ENCODE results near the gene TLE1. TPM values are rescaled to one million over a fixed set of nuclear protein-coding genes. Genes with fewer than 3 reads are reported as not detected.

TLE1 gene
- total RNA-seq, 8 experiments from 2014 or later: 0.52 to 105 (median 43.0) TPM

DNA sequence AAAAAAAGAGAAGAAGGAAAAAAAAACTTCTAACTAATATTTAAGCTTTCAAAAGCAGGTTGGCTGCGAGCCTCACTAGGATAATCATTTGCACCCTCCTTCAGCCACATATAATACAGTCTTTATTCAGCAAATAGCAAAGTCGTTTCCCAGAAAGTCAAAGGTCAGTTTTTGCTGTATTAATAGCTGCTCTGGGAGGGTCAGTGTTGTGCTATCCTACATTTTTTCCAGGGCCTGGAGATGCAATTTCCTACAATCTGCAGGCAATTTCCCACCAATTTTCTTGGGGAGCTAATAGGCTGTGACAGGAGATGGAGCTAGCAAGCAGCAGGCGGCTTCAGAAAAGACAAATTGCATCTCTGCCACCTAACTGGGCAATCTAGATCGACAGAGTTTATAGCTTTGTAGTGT lies 136.8 kb downstream of the TLE1 start:
- Histone ChIP-seq H3K4me1 (replicated peaks in 1 of 2) (peaks cover 15 to 37% of the 10 kb centered on the region in 2 donors), H3K27ac (no peak overlapping the region), H3K4me3 (no peak overlapping the region)
- in situ Hi-C loops (cut with MboI; ENCODE audit: low pct_unique_long_range_greater_than_20kb in 2 of 9, low sequenced_read_pairs in 9 of 9, unreplicated experiment in 9 of 9): no loop called here
- 11 to 67% (median 28%) methylated on average over 1 to 4 of the region's 4 CpGs; no CpG with 5 or more reads in 2 of the 10 experiments for WGBS, 10 experiments
- ATAC-seq (replicated peaks in 6 of 8): peak in 5 of 8 experiments; percentile 47 to 86 (median 83)

DNA sequence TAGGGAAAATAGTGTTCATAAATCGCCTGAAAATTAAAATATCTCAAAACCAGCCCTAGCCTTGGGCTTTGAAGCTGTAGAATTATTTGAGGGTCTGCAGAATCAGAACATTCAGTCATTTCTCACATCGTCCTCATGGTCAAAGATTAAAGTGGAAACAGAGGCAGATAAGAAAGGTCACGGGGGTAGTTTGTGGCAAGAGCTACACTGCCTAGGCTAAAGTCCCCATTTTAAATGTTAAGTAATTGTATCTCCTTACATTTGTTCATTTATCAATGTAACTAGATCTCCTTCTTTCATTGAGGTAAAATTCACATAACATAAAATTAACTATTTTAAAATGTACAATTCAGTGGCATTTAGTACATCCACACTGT lies 139.2 kb downstream of the TLE1 start:
- Histone ChIP-seq H3K4me3 (no peak overlapping the region), H3K27ac (no peak overlapping the region), H3K4me1 (replicated peaks in 1 of 2) (peaks cover 23 to 37% of the 10 kb centered on the region in 2 donors)
- 18 to 86% (median 57%) methylated on average over 1 to 3 of the region's 3 CpGs; no CpG with 5 or more reads in 1 of the 10 experiments for WGBS, 10 experiments
- in situ Hi-C loops (cut with MboI; ENCODE audit: low pct_unique_long_range_greater_than_20kb in 2 of 9, low sequenced_read_pairs in 9 of 9, unreplicated experiment in 9 of 9): no loop called here
- ATAC-seq (replicated peaks in 6 of 8): no peak

GRCh38 chr9:81549500-81550206 lies 139.7 kb downstream of the TLE1 start:
- H3K4me1 ChIP-seq (replicated peaks in 1 of 2): peaks cover 23 to 37% of the 10 kb centered on the region in 2 donors
- ATAC-seq (replicated peaks in 6 of 8): no peak
- in situ Hi-C loops (cut with MboI; ENCODE audit: low pct_unique_long_range_greater_than_20kb in 2 of 9, low sequenced_read_pairs in 9 of 9, unreplicated experiment in 9 of 9): loop anchor here in 1 of 9 experiments (25.0 kb wide), 1 partner anchor 113 kb away; no protein-coding TSS in a partner anchor
- H3K4me3 ChIP-seq: no peak overlapping the region
- WGBS, 10 experiments: 44 to 84% (median 66%) methylated on average over 1 to 6 of the region's 6 CpGs
- H3K27ac ChIP-seq: no peak overlapping the region

- no peak for ATAC-seq (replicated peaks in 6 of 8)
- Histone ChIP-seq H3K27ac (no peak overlapping the region), H3K4me1 (replicated peaks in 1 of 2) (peaks cover 23 to 37% of the 10 kb centered on the region in 2 donors), H3K4me3 (no peak overlapping the region)
- WGBS, 10 experiments: 51 to 100% (median 92%) methylated on average over 1 to 2 of the region's 2 CpGs; no CpG with 5 or more reads in 1 of the 10 experiments
- in situ Hi-C loops (cut with MboI; ENCODE audit: low pct_unique_long_range_greater_than_20kb in 2 of 9, low sequenced_read_pairs in 9 of 9, unreplicated experiment in 9 of 9): loop anchor here in 1 of 9 experiments (25.0 kb wide), 1 partner anchor 113 kb away; no protein-coding TSS in a partner anchor
These were observed 140.4 kb downstream of the TLE1 start for GRCh38 chr9:81548911-81549310.

DNA sequence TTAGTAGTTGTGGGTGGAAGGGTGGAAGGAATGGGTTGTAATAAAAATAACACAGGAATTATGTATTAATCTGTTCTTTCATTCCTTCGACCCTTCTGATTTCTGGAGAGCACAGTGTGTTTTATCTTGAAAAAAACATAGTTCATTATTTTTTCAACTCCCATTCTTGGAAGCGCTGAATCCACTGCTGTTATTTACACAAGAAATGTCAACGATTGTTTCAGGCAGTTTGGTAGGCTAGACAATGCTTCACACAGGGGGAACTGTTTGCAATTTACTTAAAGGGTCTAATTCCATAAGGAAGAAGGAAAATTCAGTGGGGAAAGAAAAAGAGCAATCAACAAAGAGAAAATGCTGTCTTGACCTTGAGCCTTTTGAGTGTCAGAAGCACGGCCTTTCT lies 142.9 kb downstream of the TLE1 start:
- peaks cover 12 to 18% of the 10 kb centered on the region in 2 donors for H3K4me1 ChIP-seq (replicated peaks in 1 of 2)
- WGBS, 10 experiments: 26 to 79% (median 44%) methylated on average over 2 to 4 of the region's 4 CpGs
- peak in 1 of 8 experiments; percentile 24 for ATAC-seq (replicated peaks in 6 of 8)
- H3K27ac ChIP-seq: no peak overlapping the region
- H3K4me3 ChIP-seq: no peak overlapping the region
- in situ Hi-C loops (cut with MboI; ENCODE audit: low pct_unique_long_range_greater_than_20kb in 2 of 9, low sequenced_read_pairs in 9 of 9, unreplicated experiment in 9 of 9): loop anchor here in 1 of 9 experiments (25.0 kb wide), 1 partner anchor 116 kb away; no protein-coding TSS in a partner anchor

DNA sequence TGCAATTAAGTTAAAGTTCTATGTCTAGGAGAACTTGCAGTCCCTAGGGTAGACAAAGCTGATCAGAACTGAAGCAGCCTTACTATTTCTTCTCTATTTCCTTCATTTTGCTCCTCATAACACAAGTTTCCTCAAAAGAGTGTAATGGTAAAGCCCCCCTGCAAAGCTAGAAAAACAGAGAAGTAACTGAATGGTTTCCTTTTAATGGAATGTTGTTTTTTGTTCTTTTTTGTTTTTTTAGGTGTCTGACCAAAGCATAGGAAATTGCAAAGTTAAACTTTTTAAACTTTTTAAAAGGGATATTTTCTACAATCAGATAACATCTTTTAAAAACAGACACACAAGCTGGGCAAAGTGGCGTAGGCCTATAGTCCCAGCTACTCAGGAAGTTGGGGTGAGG lies 145.7 kb downstream of the TLE1 start:
- WGBS, 10 experiments: 78 to 100% (median 100%) methylated on average over 1 of the region's 1 CpG; no CpG with 5 or more reads in 3 of the 10 experiments
- Histone ChIP-seq H3K27ac (no peak overlapping the region), H3K4me3 (no peak overlapping the region), H3K4me1 (replicated peaks in 1 of 2) (peaks cover 17% of the 10 kb centered on the region in 2 donors)
- ATAC-seq (replicated peaks in 6 of 8): no peak
- in situ Hi-C loops (cut with MboI; ENCODE audit: low pct_unique_long_range_greater_than_20kb in 2 of 9, low sequenced_read_pairs in 9 of 9, unreplicated experiment in 9 of 9): loop anchor here in 1 of 9 experiments (25.0 kb wide), 1 partner anchor 119 kb away; no protein-coding TSS in a partner anchor

GRCh38 chr9:81542118-81542889 lies 147.0 kb downstream of the TLE1 start:
- 55 to 100% (median 82%) methylated on average over 3 to 6 of the region's 6 CpGs for WGBS, 10 experiments
- peaks cover 21 to 23% of the 10 kb centered on the region in 2 donors for H3K4me1 ChIP-seq (replicated peaks in 1 of 2)
- in situ Hi-C loops (cut with MboI; ENCODE audit: low pct_unique_long_range_greater_than_20kb in 2 of 9, low sequenced_read_pairs in 9 of 9, unreplicated experiment in 9 of 9): loop anchor here in 1 of 9 experiments (25.0 kb wide), 1 partner anchor 120 kb away; no protein-coding TSS in a partner anchor
- H3K27ac ChIP-seq: no peak overlapping the region
- no peak for ATAC-seq (replicated peaks in 6 of 8)
- H3K4me3 ChIP-seq: no peak overlapping the region

GRCh38 chr9:81540142-81540710 lies 149.1 kb downstream of the TLE1 start:
- in situ Hi-C loops (cut with MboI; ENCODE audit: low pct_unique_long_range_greater_than_20kb in 2 of 9, low sequenced_read_pairs in 9 of 9, unreplicated experiment in 9 of 9): loop anchor here in 1 of 9 experiments (25.0 kb wide), 1 partner anchor 122 kb away; no protein-coding TSS in a partner anchor
- no peak for ATAC-seq (replicated peaks in 6 of 8)
- no peak overlapping the region for H3K27ac ChIP-seq
- H3K4me1 ChIP-seq (replicated peaks in 1 of 2): peaks cover 26 to 34% of the 10 kb centered on the region in 2 donors
- 60 to 100% (median 94%) methylated on average over 1 to 5 of the region's 8 CpGs; no CpG with 5 or more reads in 4 of the 10 experiments for WGBS, 10 experiments
- no peak overlapping the region for H3K4me3 ChIP-seq

DNA sequence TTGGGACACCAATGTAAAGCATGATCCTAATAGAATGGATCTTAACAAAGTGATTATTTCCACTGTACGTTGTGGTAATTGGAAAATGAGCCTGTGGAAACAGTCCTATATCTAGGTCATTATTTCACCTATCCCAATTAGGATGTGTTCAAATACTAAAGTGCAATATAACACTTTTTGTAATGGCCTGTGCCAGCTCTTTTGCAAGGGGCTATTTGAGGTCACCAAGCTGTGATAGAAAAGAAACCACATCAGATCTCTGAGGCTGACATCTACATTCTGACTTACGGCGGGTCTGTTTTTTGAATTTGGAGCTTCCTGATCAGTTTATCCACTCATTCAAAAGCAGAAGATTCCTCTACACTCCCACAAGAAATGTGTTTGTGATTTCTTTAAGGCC lies 150.0 kb downstream of the TLE1 start:
- in situ Hi-C loops (cut with MboI; ENCODE audit: low pct_unique_long_range_greater_than_20kb in 2 of 9, low sequenced_read_pairs in 9 of 9, unreplicated experiment in 9 of 9): loop anchor here in 1 of 9 experiments (25.0 kb wide), 1 partner anchor 123 kb away; no protein-coding TSS in a partner anchor
- Histone ChIP-seq H3K4me1 (replicated peaks in 1 of 2) (peaks cover 34 to 43% of the 10 kb centered on the region in 2 donors), H3K27ac (no peak overlapping the region), H3K4me3 (no peak overlapping the region)
- ATAC-seq (replicated peaks in 6 of 8): no peak
- 50 to 100% (median 87%) methylated on average over 1 to 3 of the region's 3 CpGs; no CpG with 5 or more reads in 3 of the 10 experiments for WGBS, 10 experiments

DNA sequence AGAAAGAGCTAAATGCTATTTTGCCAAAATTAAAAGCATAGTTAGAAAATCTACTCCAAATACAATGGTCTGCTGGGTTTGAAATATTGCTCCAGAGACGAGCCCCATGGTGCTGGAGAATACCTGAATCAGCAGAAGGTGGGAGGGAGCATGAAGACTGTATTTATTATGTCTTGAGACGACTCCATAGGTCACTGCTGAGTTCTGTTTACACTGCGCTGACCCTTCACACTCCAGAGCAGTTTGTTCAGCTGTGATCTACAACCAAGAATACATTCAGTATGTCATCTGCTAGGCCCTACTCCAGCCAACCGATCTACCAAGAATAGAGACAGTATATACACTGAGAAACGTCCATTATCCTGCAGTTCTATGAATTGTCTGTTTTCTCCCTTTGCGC lies 150.5 kb downstream of the TLE1 start:
- 0 to 76% (median 52%) methylated on average over 1 to 5 of the region's 6 CpGs for WGBS, 10 experiments
- in situ Hi-C loops (cut with MboI; ENCODE audit: low pct_unique_long_range_greater_than_20kb in 2 of 9, low sequenced_read_pairs in 9 of 9, unreplicated experiment in 9 of 9): loop anchor here in 1 of 9 experiments (25.0 kb wide), 1 partner anchor 123 kb away; no protein-coding TSS in a partner anchor
- no peak overlapping the region for H3K4me3 ChIP-seq
- peaks cover 37 to 47% of the 10 kb centered on the region in 2 donors for H3K4me1 ChIP-seq (replicated peaks in 1 of 2)
- peak in 5 of 8 experiments; percentile 35 to 72 (median 64) for ATAC-seq (replicated peaks in 6 of 8)
- H3K27ac ChIP-seq: no peak overlapping the region

- H3K4me1 ChIP-seq (replicated peaks in 1 of 2): peaks cover 37 to 47% of the 10 kb centered on the region in 2 donors
- in situ Hi-C loops (cut with MboI; ENCODE audit: low pct_unique_long_range_greater_than_20kb in 2 of 9, low sequenced_read_pairs in 9 of 9, unreplicated experiment in 9 of 9): loop anchor here in 1 of 9 experiments (25.0 kb wide), 1 partner anchor 124 kb away; no protein-coding TSS in a partner anchor
- H3K4me3 ChIP-seq: no peak overlapping the region
- 100% methylated on average over 1 of the region's 1 CpG; no CpG with 5 or more reads in 3 of the 10 experiments for WGBS, 10 experiments
- no peak overlapping the region for H3K27ac ChIP-seq
- no peak for ATAC-seq (replicated peaks in 6 of 8)
These were observed 151.4 kb downstream of the TLE1 start for GRCh38 chr9:81537964-81538363.

- H3K4me3 ChIP-seq: no peak overlapping the region
- 0 to 92% (median 51%) methylated on average over 1 to 9 of the region's 9 CpGs for WGBS, 10 experiments
- no peak for ATAC-seq (replicated peaks in 6 of 8)
- in situ Hi-C loops (cut with MboI; ENCODE audit: low pct_unique_long_range_greater_than_20kb in 2 of 9, low sequenced_read_pairs in 9 of 9, unreplicated experiment in 9 of 9): loop anchor here in 1 of 9 experiments (25.0 kb wide), 1 partner anchor 126 kb away; no protein-coding TSS in a partner anchor
- H3K27ac ChIP-seq: no peak overlapping the region
- H3K4me1 ChIP-seq (replicated peaks in 1 of 2): peaks cover 37 to 47% of the 10 kb centered on the region in 2 donors
These were observed 152.9 kb downstream of the TLE1 start for GRCh38 chr9:81536242-81537025.

Measured in motor neuron (in vitro differentiated cells).